HCT116 (cell line): ENCODE results near the gene THRAP3. TPM values are rescaled to one million over a fixed set of nuclear protein-coding genes. Genes with fewer than 3 reads are reported as not detected.

Source experiments
- ATAC-seq: fragments of 200-7000 bp; cut with Tn5 transposase; 2 replicates; pipeline ENCODE4 v1.9.1; 2020; ENCODE audit warnings: mild to moderate bottlenecking, moderate library complexity
- BruUV-seq: library from RNA; stranded (reverse); fragments of 400-500 nt; replicated peaks from 2 replicates; lab custom pipeline; 2021; lab: Mats Ljungman, UMichigan
- CTCF ChIA-PET: fragments of 300-600 bp; sonication (Branson Sonifier 250); formaldehyde crosslinking; loops from one replicate; lab custom pipeline; 2021; ENCODE audit warnings: antibody characterized with exemption; lab: Charles Lee
- POLR2A ChIA-PET: fragments of 300-600, 350-600 bp; sonication (Branson Sonifier 250); formaldehyde crosslinking; loops from one replicate; lab custom pipeline; 2021; ENCODE audit warnings: antibody characterized with exemption; lab: Charles Lee
- RAD21 ChIA-PET, 2 experiments: fragments of 300-600 bp; sonication (Branson Sonifier 250); formaldehyde crosslinking; loops; one replicate each; lab custom pipeline; 2023; ENCODE audit warnings: low total read pairs in 2 of 2; ENCODE audit not compliant: uncharacterized antibody in 2 of 2, unreplicated experiment in 2 of 2, low non-redundant PET in 1 of 2; lab: Charles Lee
- DNase-seq: peaks from one replicate; pipeline ENCODE4 v3.0.0-alpha.2; 2010; ENCODE audit warnings: low read depth, low spot score
- H2AFZ ChIP-seq: fragments of 200-600 bp; shearing (Covaris generic), sonication (generic); 2 replicates; pipeline ENCODE4 v1.6.1; 2017; ENCODE audit warnings: low read depth, mixed run types, mixed read lengths, antibody characterized with exemption, low read length; ENCODE audit not compliant: poor library complexity, severe bottlenecking
- H3K27ac ChIP-seq: 2 replicates; pipeline ENCODE4 v1.5.1; 2012; ENCODE audit warnings: low read depth, low read length
- H3K27me3 ChIP-seq: fragments of 200-600 bp; sonication (generic); 2 replicates; pipeline ENCODE4 v1.6.1; 2016; ENCODE audit warnings: mixed run types, low read length, mixed read lengths; ENCODE audit not compliant: insufficient read depth
- H3K36me3 ChIP-seq, 2 experiments: fragments of 200-500 bp in 1 of 2; fragments of 200-600 bp in 1 of 2; sonication (Bioruptor generic) in 1 of 2; sonication (generic) in 1 of 2; 2 replicates each; pipeline versions ENCODE4 v1.5.1 to v1.6.1; 2014 to 2016; ENCODE audit warnings: low read length in 2 of 2, inconsistent platforms in 1 of 2, mixed read lengths in 1 of 2, mixed run types in 1 of 2; ENCODE audit not compliant: insufficient read depth in 2 of 2, control insufficient read depth in 1 of 2
- H3K4me1 ChIP-seq, 2 experiments: fragments of 200-600 bp in 1 of 2; sonication (generic) in 1 of 2; 2 replicates each; pipeline versions ENCODE4 v1.5.1 to v1.6.1; 2012 to 2017; ENCODE audit warnings: low read length in 2 of 2, inconsistent platforms in 1 of 2, mild to moderate bottlenecking in 1 of 2, mixed read lengths in 1 of 2, mixed run types in 1 of 2, moderate library complexity in 1 of 2; ENCODE audit not compliant: insufficient read depth in 2 of 2, control insufficient read depth in 1 of 2
- H3K4me2 ChIP-seq: fragments of 200-600 bp; sonication (generic); 2 replicates; pipeline ENCODE4 v1.6.1; 2017; ENCODE audit warnings: mixed run types, low read length, mixed read lengths
- H3K4me3 ChIP-seq, 2 experiments: fragments of 200-600 bp in 1 of 2; sonication (generic) in 1 of 2; replicated peaks in 1 of 2; 2 replicates each; pipeline ENCODE4 v1.5.1; 2011 to 2016; ENCODE audit warnings: low read length in 2 of 2, control low read depth in 1 of 2, low read depth in 1 of 2, mild to moderate bottlenecking in 1 of 2, mixed read lengths in 1 of 2, mixed run types in 1 of 2
- H3K79me2 ChIP-seq: fragments of 200-600 bp; sonication (generic); 2 replicates; pipeline ENCODE4 v1.6.1; 2017; ENCODE audit warnings: mild to moderate bottlenecking, mixed run types, low read length, moderate library complexity, mixed read lengths; ENCODE audit not compliant: insufficient read depth
- H3K9ac ChIP-seq: fragments of 200-600 bp; sonication (generic); 2 replicates; pipeline ENCODE4 v1.6.1; 2016; ENCODE audit warnings: low read length, mixed read lengths
- H3K9me2 ChIP-seq: fragments of 200-600 bp; sonication (generic), shearing (Covaris generic); 2 replicates; pipeline ENCODE4 v1.6.1; 2017; ENCODE audit warnings: mixed run types, mild to moderate bottlenecking, moderate library complexity; ENCODE audit not compliant: insufficient read depth
- H3K9me3 ChIP-seq, 2 experiments: fragments of 200-500 bp in 1 of 2; fragments of 200-600 bp in 1 of 2; sonication (Bioruptor generic) in 1 of 2; sonication (generic) in 1 of 2; 2 replicates each; pipeline ENCODE4 v1.6.1; 2014 to 2017; ENCODE audit warnings: low read length in 2 of 2, mixed read lengths in 2 of 2, inconsistent platforms in 1 of 2, low read depth in 1 of 2, mild to moderate bottlenecking in 1 of 2, mixed run types in 1 of 2, moderate library complexity in 1 of 2; ENCODE audit not compliant: control insufficient read depth in 1 of 2, insufficient read depth in 1 of 2
- H4K20me1 ChIP-seq: fragments of 200-600 bp; sonication (generic), shearing (Covaris generic); 2 replicates; pipeline ENCODE4 v1.6.1; 2017; ENCODE audit warnings: mixed run types, mild to moderate bottlenecking, moderate library complexity; ENCODE audit not compliant: insufficient read depth
- CTCF ChIP-seq, 3 experiments: fragments of 200-600 bp in 1 of 3; sonication (generic) in 1 of 3; IDR thresholded peaks in 2 of 3; conservative IDR thresholded peaks in 1 of 3; 2 replicates each; pipeline ENCODE4 v1.5.1; 2012 to 2017; ENCODE audit warnings: low read depth in 2 of 3, low read length in 2 of 3, antibody characterized with exemption in 1 of 3, borderline replicate concordance in 1 of 3, control low read depth in 1 of 3, mild to moderate bottlenecking in 1 of 3, mixed read lengths in 1 of 3, mixed run types in 1 of 3, moderate library complexity in 1 of 3; ENCODE audit not compliant: insufficient read depth in 1 of 3
- JUND ChIP-seq: IDR thresholded peaks from 2 replicates; pipeline ENCODE4 v1.6.1; 2012
- RAD21 ChIP-seq: IDR thresholded peaks from 2 replicates; pipeline ENCODE4 v1.6.1; 2012; ENCODE audit warnings: low read depth, mild to moderate bottlenecking
- intact Hi-C: fragments of 100-400 bp; cut with micrococcal nuclease; formaldehyde crosslinking; loops from 2 replicates; pipeline ENCODE4 v1.10.0; 2022
- total RNA-seq: library from RNA; stranded (reverse); gene quantifications from one replicate; pipeline ENCODE4 v1.2.1, GENCODE V29; 2021; ENCODE audit not compliant: unreplicated experiment

The THRAP3 gene
- total RNA-seq, 1 experiment from 2014 or later, result 144 TPM

- BruUV-seq, result no TSS peak
- POLR2A ChIA-PET, result interaction anchor here (1.2 kb wide), 1 partner anchor 136 kb away, joined by 5 read pairs; the partner anchor contains the start of gene TRAPPC3
Observed at GRCh38 chr1:36285443-36286101, 61.3 kb downstream of the THRAP3 start.

More at GRCh38 chr1:36285443-36286101, 61.3 kb downstream of the THRAP3 start:
- RAD21 ChIA-PET, result interaction anchor here (1.0 to 1.2 kb wide), 2 partner anchors 136 kb away, joined by 6 to 7 read pairs; partner anchors contain the start of gene TRAPPC3 (in 2 of the 2)
- ATAC-seq (peak; percentile 98), DNase-seq (peak; percentile 78)
- Histone ChIP-seq H4K20me1 (peaks cover 5% of the 10 kb centered on the region; the same call in 1 of the 2 replicates), H3K4me1 (no peaks in the 10 kb centered on the region; a peak in 2 of 4 replicates), H3K9ac (no peak overlapping the region), H3K27ac (peak overlapping the region; percentile 17; the same call in 1 of the 2 replicates), H3K27me3 (no peaks in the 10 kb centered on the region), H3K79me2 (peaks cover 80% of the 10 kb centered on the region), H3K9me3 (no peaks in the 10 kb centered on the region), H2AFZ (no peak overlapping the region), H3K9me2 (no peaks in the 10 kb centered on the region), H3K4me2 (no peak overlapping the region), H3K36me3 (peaks cover 60% of the 10 kb centered on the region in 2 experiments), H3K4me3 (no peak overlapping the region)
- CTCF ChIA-PET, result interaction anchor here (0.6 to 2.3 kb wide), 20 partner anchors 8 to 206 kb away, joined by 3 to 35 read pairs (median 4); partner anchors contain the start of genes MAP7D1, OSCP1, THRAP3 and TRAPPC3
- intact Hi-C loops, result loop anchor here (1.0 kb wide), 3 partner anchors 97 to 186 kb away; partner anchors contain the start of gene TRAPPC3
- TF ChIP-seq CTCF (IDR thresholded peaks at IDR 0.05 in 2 of 3, conservative IDR thresholded peaks at IDR 0.05 in 1 of 3; ENCODE audit: borderline replicate concordance in 1 of 3, insufficient read depth in 1 of 3, low read depth in 2 of 3, low read length in 2 of 3) (peak; percentile 68 to 84 (median 82); a peak in 5 of 6 replicates), RAD21 (peak; percentile 85), JUND (no peak)
